Effector memory CD8-positive, alpha-beta T cell (primary cell): ENCODE data around the gene DUS3L.

ENCODE experiments used
- ATAC-seq: fragments of 150-1000 bp; cut with Tn5 transposase; replicated peaks from 2 replicates; pipeline ENCODE4 v1.10.0; 2021; ENCODE audit warnings: mild to moderate bottlenecking, moderate library complexity
- DNase-seq, 3 experiments: peaks; one replicate each; pipeline ENCODE4 v3.0.0; 2021
- H3K27ac Mint-ChIP-seq, 2 donors: one replicate each; pipeline ENCODE4 v1.8.0; 2022; ENCODE audit warnings: mild to moderate bottlenecking in 2 of 2, mixed read lengths in 2 of 2, moderate library complexity in 2 of 2
- H3K27me3 Mint-ChIP-seq, 2 donors: one replicate each; pipeline ENCODE4 v1.8.0; 2022; ENCODE audit warnings: mixed read lengths in 2 of 2
- H3K36me3 Mint-ChIP-seq: one replicate; pipeline ENCODE4 v1.8.0; 2022; ENCODE audit warnings: mild to moderate bottlenecking, moderate library complexity, mixed read lengths; ENCODE audit not compliant: insufficient read depth
- H3K4me1 Mint-ChIP-seq, 2 donors: one replicate each; pipeline ENCODE4 v1.8.0; 2022; ENCODE audit warnings: low read depth in 2 of 2, mixed read lengths in 2 of 2
- H3K4me3 Mint-ChIP-seq, 2 donors: one replicate each; pipeline ENCODE4 v1.8.0; 2022; ENCODE audit warnings: mild to moderate bottlenecking in 2 of 2, mixed read lengths in 2 of 2, moderate library complexity in 2 of 2
- H3K9me3 Mint-ChIP-seq, 2 donors: one replicate each; pipeline ENCODE4 v1.8.0; 2022; ENCODE audit warnings: mixed read lengths in 2 of 2
- total RNA-seq, 9 experiments: gene quantifications; one replicate each; lab custom pipeline; 2026; lab: John Stamatoyannopoulos, UW

DUS3L gene, protein sequence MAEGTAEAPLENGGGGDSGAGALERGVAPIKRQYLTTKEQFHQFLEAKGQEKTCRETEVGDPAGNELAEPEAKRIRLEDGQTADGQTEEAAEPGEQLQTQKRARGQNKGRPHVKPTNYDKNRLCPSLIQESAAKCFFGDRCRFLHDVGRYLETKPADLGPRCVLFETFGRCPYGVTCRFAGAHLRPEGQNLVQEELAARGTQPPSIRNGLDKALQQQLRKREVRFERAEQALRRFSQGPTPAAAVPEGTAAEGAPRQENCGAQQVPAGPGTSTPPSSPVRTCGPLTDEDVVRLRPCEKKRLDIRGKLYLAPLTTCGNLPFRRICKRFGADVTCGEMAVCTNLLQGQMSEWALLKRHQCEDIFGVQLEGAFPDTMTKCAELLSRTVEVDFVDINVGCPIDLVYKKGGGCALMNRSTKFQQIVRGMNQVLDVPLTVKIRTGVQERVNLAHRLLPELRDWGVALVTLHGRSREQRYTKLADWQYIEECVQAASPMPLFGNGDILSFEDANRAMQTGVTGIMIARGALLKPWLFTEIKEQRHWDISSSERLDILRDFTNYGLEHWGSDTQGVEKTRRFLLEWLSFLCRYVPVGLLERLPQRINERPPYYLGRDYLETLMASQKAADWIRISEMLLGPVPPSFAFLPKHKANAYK
- total RNA-seq = 24.7 to 93.8 (median 36.2) reads per million in 9 experiments

DNA sequence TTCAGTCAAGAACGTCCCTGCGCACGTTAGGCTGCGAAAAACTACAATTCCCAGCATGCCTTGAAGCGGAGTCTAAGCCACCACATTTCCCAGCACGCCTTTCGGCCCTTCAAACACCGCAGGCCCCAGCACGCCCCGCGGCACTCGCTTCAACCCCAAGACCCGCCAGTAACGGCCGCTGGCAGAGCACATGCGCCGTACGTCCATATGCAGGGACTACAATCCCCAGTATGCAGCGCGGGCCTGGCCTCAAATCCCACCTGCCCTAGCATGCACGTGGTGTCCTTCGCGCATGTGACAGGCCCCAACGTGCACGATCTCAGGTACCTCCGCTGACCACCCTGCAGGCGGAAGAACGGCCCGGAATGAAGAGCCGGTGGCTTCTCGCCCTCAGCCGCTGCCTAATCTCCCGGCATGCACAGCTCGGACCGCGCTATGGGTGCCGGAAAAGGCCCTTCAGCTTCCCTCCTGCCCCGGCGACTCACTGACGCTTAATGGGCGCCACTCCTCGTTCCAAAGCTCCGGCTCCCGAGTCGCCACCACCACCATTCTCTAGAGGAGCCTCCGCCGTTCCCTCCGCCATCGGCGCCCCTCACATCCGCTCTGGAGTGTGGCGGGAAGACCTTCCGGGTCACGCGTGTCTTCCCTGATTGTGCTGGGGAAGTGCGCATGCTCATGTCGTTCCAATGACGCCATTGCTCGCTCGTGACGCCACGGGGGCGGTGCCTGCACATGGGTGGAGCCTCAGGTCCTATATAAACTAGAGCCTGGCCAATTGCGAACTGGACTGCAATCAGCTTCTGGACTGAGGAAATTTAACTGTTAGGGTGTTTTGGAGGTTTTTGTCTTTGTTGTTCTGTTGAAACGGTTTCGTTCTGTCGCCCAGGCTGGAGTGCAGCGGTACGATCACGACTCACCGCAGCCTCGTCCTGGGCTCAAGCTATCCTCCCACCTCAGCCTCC lies at the start of gene DUS3L:
Gene DUS3L, minus strand, starts transcription at position 605 of the 962 bp plus-strand sequence. Its CDS starts 22 bp downstream, at position 583.
- ATAC-seq = peak; percentile 93
- Mint-ChIP-seq H3K36me3 (peaks cover 53% of the 10 kb centered on the region), H3K27ac (peak within 1 kb of the TSS; percentile 99), H3K9me3 (peaks cover 0 to 2% of the 10 kb centered on the region in 2 donors), H3K4me1 (peaks cover 15% of the 10 kb centered on the region in 2 donors), H3K4me3 (peak within 1 kb of the TSS; percentile 91 to 95), H3K27me3 (no peaks in the 10 kb centered on the region)
- DNase-seq = peak; percentile 93

DNA sequence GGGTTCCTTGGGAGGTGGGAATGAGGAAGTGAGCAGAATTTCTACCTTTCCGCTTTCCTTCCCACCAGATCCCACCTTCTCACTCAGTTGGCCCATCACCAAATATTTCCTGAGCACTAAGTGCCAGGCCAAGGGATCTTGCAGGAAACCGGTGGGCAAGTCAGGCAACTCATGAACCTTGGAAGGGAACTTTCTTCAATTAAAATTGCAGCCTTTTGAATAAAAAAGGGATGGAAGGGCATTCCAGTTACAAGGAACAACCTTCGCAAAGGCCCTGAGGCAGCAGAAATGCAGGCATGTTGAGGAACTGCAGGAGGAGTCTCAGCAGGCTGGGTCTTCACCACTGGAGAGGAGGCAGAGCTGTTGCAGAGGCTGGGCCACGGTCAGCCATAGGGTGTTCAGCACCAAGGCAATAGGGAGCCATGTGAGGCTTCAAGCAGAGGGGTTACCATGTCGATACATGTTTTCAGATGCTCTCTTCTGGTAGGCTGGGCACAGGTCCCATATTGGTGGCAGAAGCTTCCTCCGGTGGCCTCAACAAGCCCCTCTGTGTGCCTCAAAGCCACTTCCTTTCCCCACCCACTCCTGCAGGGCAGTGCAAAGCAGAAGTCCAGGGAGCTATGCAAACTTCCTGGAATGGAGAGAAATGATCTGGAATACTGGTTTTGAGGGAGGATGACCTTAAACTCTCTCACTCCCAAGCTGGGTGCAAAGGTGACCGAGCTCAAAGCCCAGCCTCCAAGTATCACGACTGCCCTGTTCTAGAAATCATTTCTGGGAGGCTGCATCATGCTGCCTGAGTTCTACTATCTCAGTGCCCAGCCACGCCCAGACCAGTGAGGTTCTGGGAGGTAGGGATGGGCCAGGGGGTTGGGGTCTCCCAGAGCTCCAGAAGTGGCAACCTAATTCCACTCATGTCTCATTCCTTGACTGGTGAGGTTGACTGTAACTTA lies 48.4 kb upstream of the DUS3L start, which contains the start of gene FUT6:
Gene FUT6, minus strand, starts transcription at position 638 of the 953 bp plus-strand sequence. CDS start 7,135 bp downstream, outside the sequence.
- Mint-ChIP-seq H3K36me3 (no peaks in the 10 kb centered on the region), H3K4me3 (no peak within 1 kb of the TSS), H3K27ac (peak within 1 kb of the TSS in 1 of 2 donors; percentile 51), H3K4me1 (peaks cover 0 to 5% of the 10 kb centered on the region in 2 donors), H3K27me3 (peaks cover 7 to 44% of the 10 kb centered on the region in 2 donors), H3K9me3 (no peaks in the 10 kb centered on the region)
- DNase-seq = no peak
- no peak for ATAC-seq

DNA sequence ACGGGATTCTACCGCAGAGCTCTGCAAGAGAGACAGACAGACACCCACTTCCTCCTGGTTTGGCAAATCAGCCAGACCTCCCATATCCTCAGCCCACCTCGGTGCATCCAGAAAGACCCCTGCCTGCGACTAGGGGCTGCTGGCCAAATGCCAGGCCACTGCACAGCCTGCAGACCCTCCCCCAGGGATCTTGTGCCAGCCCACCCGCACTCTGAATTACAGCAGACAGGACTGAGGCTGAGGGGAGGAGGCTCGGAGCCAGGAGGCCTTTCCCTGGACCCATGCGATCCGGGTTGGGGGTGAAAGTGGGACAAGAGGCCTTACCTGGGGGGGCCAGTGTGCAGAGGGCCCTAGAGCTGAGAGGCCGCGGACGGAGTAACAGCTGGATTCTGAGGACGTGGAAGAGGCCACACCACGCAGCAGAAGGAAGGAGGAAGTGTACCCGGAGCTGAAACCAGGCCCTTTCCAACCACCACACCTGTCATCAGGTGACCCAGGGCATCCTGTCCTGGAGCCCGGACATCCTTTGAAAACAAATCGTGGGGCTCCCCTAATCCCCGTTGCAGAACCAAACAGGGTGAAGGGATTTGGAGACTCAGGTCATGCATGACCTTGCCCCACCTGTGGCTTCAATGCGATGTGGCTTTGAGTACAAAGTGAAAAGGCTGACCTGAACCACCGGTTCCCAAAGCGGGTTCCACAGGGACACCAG lies 47.5 kb upstream of the DUS3L start:
- DNase-seq (no peak), ATAC-seq (no peak)
- peaks cover 0 to 5% of the 10 kb centered on the region in 2 donors for H3K4me1 Mint-ChIP-seq
- H3K27ac Mint-ChIP-seq = no peak overlapping the region
- H3K27me3 Mint-ChIP-seq = peaks cover 13 to 50% of the 10 kb centered on the region in 2 donors
- no peak overlapping the region for H3K4me3 Mint-ChIP-seq
- no peaks in the 10 kb centered on the region for H3K9me3 Mint-ChIP-seq
- H3K36me3 Mint-ChIP-seq = no peaks in the 10 kb centered on the region

DNA sequence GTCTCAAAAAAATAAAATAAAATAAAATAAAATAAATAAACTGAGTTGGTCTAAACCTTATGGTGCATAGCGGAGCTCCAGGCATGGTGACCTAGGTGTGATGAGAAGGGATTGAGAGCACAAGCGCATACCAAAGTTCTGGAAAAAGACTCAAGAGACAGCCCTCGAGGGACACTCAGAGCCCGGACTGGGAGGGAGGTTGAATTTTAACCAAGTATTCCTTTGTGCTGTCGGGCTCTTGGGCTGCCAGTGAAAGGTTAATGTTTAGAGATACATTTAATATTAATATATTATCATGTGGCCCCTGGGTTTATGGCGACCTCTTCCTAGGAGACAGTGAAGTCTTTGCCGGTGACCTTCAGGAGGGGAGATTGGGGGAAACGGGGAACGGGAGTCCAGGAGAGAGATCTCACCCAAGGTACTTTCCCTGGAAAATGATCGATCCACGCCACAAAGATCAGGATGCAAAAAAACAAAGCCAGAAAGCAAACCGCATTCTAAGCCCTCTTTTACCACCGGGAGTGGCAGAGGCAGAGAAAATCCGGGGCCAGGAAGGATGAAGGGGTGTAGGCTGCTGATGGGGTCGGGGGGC lies 46.9 kb upstream of the DUS3L start:
- no peak overlapping the region for H3K4me3 Mint-ChIP-seq
- DNase-seq (no peak), ATAC-seq (no peak)
- H3K4me1 Mint-ChIP-seq = peaks cover 0 to 5% of the 10 kb centered on the region in 2 donors
- H3K27me3 Mint-ChIP-seq = peaks cover 13 to 44% of the 10 kb centered on the region in 2 donors
- no peaks in the 10 kb centered on the region for H3K36me3 Mint-ChIP-seq
- no peaks in the 10 kb centered on the region for H3K9me3 Mint-ChIP-seq
- no peak overlapping the region for H3K27ac Mint-ChIP-seq

DNA sequence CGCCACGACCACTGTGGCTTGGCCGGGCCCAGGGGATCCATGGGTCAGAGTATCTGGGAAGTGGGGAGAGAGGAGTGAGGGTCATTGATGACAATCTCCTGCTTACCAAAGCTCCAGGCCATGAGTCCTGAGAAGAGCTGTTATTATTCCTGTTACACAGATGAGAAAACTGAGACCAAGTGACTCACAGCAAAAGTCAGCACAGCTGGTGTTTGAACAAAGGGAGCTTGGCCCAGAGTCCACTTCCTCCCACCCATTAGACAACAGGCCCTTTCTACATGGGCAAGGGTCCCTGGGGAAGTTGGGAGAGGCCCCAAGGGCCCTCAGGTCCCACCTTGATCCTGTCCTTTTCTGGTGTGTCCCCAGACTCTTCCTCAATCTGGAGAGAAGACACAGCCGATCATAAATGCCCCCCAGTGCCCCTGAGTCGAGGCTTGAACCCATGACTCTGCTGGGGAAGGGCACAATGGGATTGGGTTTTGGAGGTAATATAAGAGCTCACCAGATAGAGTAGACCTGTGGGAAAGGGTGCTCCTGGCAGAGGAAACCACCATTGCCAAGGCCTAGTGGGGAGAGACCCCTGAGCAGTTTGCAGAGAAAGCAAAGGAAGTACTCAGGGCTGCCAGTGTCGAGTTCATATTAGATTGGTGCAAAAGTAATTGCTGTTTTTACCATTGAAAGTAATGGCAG lies 41.7 kb upstream of the DUS3L start:
- DNase-seq (no peak), ATAC-seq (no peak)
- peaks cover 10% of the 10 kb centered on the region for H3K36me3 Mint-ChIP-seq
- no peak overlapping the region for H3K27ac Mint-ChIP-seq
- H3K9me3 Mint-ChIP-seq = no peaks in the 10 kb centered on the region
- no peak overlapping the region for H3K4me3 Mint-ChIP-seq
- H3K27me3 Mint-ChIP-seq = peaks cover 18 to 38% of the 10 kb centered on the region in 2 donors
- peaks cover 3 to 4% of the 10 kb centered on the region in 2 donors for H3K4me1 Mint-ChIP-seq

DNA sequence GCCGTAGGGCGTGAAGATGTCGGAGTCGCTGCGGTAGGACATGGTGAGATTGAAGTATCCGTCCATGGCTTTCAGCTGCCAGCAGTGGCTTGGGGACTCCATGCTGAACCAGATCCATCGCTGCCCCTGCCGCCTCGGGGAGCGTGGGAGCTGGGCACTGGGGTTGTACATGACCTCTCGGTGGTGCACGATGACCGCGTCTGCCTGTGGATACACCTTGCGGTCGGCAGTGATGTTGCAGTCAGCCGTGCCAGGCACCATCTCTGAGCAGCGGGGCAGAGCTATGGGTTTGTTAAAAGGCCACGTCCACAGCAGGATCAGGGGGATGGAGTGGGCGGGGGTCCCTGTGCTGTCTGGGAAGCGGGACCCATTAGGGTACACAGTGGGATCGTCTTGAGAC lies 41.1 kb upstream of the DUS3L start:
- Mint-ChIP-seq H3K4me1 (peaks cover 6 to 7% of the 10 kb centered on the region in 2 donors), H3K4me3 (no peak overlapping the region)
- DNase-seq = no peak

DNA sequence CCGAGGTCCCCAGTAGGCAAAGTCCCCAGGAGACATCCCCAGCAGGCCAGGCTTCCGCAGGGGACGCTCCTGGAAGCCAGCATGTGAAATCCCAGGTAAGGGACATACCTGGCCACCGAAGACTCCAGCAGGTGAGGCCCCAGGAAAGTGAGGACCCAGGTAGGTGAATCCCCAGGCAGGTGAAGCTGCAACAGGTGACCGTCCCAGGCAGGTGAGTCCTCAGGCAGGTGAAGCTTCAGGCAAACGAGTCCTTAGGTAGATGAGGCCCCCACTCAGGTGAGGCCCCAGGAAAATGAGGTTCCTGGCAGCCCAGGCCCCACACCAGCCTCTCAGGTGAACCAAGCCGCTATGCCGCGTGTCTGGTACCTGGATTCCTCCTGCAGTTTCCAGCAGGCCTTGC lies 40.2 kb upstream of the DUS3L start:
- Mint-ChIP-seq H3K4me1 (peaks cover 8 to 11% of the 10 kb centered on the region in 2 donors), H3K36me3 (peaks cover 18% of the 10 kb centered on the region), H3K27me3 (peaks cover 18 to 31% of the 10 kb centered on the region in 2 donors), H3K9me3 (no peaks in the 10 kb centered on the region), H3K27ac (no peak overlapping the region), H3K4me3 (no peak overlapping the region)
- DNase-seq = no peak
- no peak for ATAC-seq

More for the DNA sequence above, 41.1 kb upstream of the DUS3L start:
- Mint-ChIP-seq H3K9me3 (no peaks in the 10 kb centered on the region), H3K36me3 (peaks cover 14% of the 10 kb centered on the region), H3K27ac (no peak overlapping the region), H3K27me3 (peaks cover 18 to 32% of the 10 kb centered on the region in 2 donors)
- ATAC-seq = no peak

DNA sequence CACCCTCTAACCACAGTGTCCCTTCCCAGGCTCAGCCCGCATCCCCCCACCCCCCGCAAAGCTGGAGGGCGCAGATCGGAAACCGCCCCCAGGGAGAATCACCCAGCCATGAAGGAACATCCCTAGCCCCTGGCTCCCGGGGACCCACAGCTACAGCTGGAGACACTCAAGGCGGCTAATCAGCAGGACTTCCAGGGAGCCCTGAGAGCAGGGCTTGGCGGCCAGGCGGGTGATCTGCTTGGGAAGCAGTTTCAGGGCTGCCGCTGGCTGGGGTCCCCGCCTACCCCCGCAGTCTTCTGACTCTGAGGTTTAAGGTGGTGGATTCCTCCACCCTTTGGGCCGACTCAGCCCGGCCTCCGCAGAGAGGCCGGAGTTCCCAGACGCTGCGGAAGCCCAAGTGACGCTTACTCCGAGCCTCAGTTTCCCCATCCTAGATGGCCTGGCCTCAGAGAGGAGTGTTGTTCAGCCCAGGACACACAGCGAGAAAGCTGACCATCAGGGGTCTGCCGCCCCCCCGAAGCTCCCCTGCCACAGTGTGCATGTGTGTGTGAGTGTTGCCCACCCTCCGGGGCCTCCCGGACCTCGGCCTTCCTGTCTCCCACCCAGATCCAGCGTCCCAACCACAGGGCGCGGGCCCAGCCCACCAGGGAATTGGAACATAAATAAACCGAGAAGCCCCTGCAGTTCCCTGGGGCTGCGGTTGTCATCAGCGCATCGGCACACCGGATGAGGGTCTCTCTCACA lies 38.8 kb upstream of the DUS3L start:
- peak overlapping the region in 1 of 2 donors; percentile 35 for H3K27ac Mint-ChIP-seq
- H3K36me3 Mint-ChIP-seq = peaks cover 18% of the 10 kb centered on the region
- no peak for DNase-seq
- H3K27me3 Mint-ChIP-seq = peaks cover 18 to 20% of the 10 kb centered on the region in 2 donors
- no peak for ATAC-seq
- no peaks in the 10 kb centered on the region for H3K9me3 Mint-ChIP-seq
- H3K4me1 Mint-ChIP-seq = peaks cover 8 to 11% of the 10 kb centered on the region in 2 donors
- peak overlapping the region in 1 of 2 donors; percentile 53 for H3K4me3 Mint-ChIP-seq

DNA sequence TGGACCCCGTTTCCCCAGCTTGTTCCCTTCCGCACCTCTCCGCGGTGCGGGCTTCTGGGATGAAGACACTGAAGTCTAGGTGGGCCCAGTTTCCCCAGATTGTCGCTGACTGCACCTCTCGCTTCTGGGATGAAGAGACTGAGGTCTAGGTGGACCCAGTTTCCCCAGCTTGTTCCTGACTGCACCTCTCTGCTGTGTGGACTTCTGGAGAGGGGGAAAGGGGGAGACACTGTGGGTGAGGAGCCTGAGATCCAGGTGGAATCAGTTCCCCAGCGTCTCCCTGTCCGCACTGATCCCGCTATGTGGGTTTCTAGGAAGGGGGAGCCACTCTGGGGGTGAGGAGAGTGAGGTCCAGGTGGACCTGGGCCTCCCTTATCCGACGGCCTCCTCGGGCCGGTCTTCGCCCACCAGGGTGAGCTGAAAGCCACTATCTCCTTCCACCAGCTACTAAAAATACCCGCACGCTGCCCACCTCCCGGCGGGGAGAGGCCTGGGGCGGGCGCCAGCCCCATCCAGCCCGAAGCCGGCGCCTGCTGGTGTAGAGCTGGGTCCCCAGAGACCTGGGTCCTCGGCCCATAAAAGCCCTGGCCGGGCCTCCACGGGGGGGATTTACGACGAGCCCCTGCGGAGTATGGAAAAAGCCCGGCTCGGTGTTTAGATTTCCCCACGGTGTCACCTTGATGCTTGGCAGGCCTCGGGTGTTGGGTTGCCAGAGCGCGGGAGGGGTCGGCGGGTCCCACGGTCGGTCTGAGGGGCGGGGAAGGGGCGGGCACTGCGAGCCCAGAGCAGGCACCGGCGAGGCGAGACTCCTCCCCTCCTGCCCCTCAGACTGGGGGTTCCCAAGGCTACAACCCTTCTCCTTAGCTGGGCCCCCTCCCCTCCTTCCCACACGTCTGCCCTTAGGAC lies 38.0 kb upstream of the DUS3L start:
- DNase-seq (no peak), ATAC-seq (no peak)
- Mint-ChIP-seq H3K36me3 (peaks cover 18% of the 10 kb centered on the region), H3K27me3 (peaks cover 11 to 16% of the 10 kb centered on the region in 2 donors), H3K27ac (peak overlapping the region; percentile 94 to 96), H3K9me3 (no peaks in the 10 kb centered on the region), H3K4me3 (peak overlapping the region; percentile 83 to 90), H3K4me1 (peaks cover 8 to 11% of the 10 kb centered on the region in 2 donors)
